ENCODE data around the gene AFF2. TPM values are rescaled to one million over a fixed set of nuclear protein-coding genes. Genes with fewer than 3 reads are reported as not detected.

The AFF2 gene
- total RNA-seq, 4 donors from 2014 or later, result 0.27 to 0.32 TPM; not detected in 2

- no peaks in the 10 kb centered on the region for H3K9me3 ChIP-seq
- H3K27me3 ChIP-seq, result no peaks in the 10 kb centered on the region
- WGBS, 2 donors (ENCODE audit: low coverage in 1 of 2), result 40 to 60% methylated on average over 1 of the region's 1 CpG
- in situ Hi-C loops (cut with MboI; ENCODE audit: low pct_ligation_motif_present in 1 of 4, low pct_unique_long_range_greater_than_20kb in 1 of 4, low sequenced_read_pairs in 3 of 4) (no loop called here), intact Hi-C loops (cut with DNase I; ENCODE audit: low total_unique reads) (no loop called here)
- DNase-seq, result no peak
- H3K36me3 ChIP-seq, result no peaks in the 10 kb centered on the region
- H3K4me3 ChIP-seq, result no peak overlapping the region
- H3K27ac ChIP-seq, result no peak overlapping the region
- TF ChIP-seq POLR2A (IDR thresholded peaks at IDR 0.05) (no peak), POLR2AphosphoS5 (IDR thresholded peaks at IDR 0.05) (no peak), EP300 (IDR thresholded peaks at IDR 0.05; ENCODE audit: low read depth) (no peak)
- no peaks in the 10 kb centered on the region for H3K4me1 ChIP-seq
Observed at GRCh38 chrX:148785256-148785655, 284.8 kb downstream of the AFF2 start.

DNA sequence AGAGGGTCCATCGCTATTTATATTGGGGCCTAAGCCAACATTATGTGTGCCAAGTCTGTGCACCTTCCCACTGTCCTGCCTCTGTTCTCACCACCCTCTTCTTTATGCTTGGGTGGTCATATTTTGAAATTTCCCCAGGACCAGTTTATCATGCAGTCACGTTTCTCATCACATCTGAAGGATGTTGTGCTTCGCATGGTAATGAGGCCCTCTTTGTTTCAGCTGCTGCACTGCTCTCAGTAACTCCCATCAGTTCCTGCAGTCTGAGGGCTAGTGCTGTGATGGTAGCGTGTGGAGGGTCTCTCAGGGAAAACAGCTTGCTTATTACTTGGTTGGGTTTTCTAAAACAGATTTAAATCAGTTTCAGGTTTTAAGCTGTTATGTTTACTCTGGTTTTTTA, 288.0 kb downstream of the AFF2 start:
- Histone ChIP-seq H3K27me3 (no peaks in the 10 kb centered on the region), H3K4me3 (no peak overlapping the region), H3K27ac (no peak overlapping the region), H3K36me3 (no peaks in the 10 kb centered on the region), H3K9me3 (no peaks in the 10 kb centered on the region), H3K4me1 (no peaks in the 10 kb centered on the region)
- intact Hi-C loops (cut with DNase I; ENCODE audit: low total_unique reads) (no loop called here), in situ Hi-C loops (cut with MboI; ENCODE audit: low pct_ligation_motif_present in 1 of 4, low pct_unique_long_range_greater_than_20kb in 1 of 4, low sequenced_read_pairs in 3 of 4) (no loop called here)
- WGBS, 2 donors (ENCODE audit: low coverage in 1 of 2), result 51% methylated on average over 4 of the region's 4 CpGs; no CpG with 5 or more reads in 1 of the 2 donors
- DNase-seq, result no peak
- TF ChIP-seq CTCF (IDR thresholded peaks at IDR 0.05) (no peak), POLR2AphosphoS5 (IDR thresholded peaks at IDR 0.05) (no peak), EP300 (IDR thresholded peaks at IDR 0.05; ENCODE audit: low read depth) (no peak), POLR2A (IDR thresholded peaks at IDR 0.05) (no peak)

GRCh38 chrX:148794350-148794749, 293.9 kb downstream of the AFF2 start:
- DNase-seq, result no peak
- no peaks in the 10 kb centered on the region for H3K27me3 ChIP-seq
- in situ Hi-C loops (cut with MboI; ENCODE audit: low pct_ligation_motif_present in 1 of 4, low pct_unique_long_range_greater_than_20kb in 1 of 4, low sequenced_read_pairs in 3 of 4) (no loop called here), intact Hi-C loops (cut with DNase I; ENCODE audit: low total_unique reads) (no loop called here)
- no peak for TF ChIP-seq EP300 (IDR thresholded peaks at IDR 0.05; ENCODE audit: low read depth)
- no peak overlapping the region for H3K4me3 ChIP-seq
- H3K9me3 ChIP-seq, result no peaks in the 10 kb centered on the region
- H3K4me1 ChIP-seq, result no peaks in the 10 kb centered on the region
- H3K36me3 ChIP-seq, result no peaks in the 10 kb centered on the region
- H3K27ac ChIP-seq, result no peak overlapping the region

DNA sequence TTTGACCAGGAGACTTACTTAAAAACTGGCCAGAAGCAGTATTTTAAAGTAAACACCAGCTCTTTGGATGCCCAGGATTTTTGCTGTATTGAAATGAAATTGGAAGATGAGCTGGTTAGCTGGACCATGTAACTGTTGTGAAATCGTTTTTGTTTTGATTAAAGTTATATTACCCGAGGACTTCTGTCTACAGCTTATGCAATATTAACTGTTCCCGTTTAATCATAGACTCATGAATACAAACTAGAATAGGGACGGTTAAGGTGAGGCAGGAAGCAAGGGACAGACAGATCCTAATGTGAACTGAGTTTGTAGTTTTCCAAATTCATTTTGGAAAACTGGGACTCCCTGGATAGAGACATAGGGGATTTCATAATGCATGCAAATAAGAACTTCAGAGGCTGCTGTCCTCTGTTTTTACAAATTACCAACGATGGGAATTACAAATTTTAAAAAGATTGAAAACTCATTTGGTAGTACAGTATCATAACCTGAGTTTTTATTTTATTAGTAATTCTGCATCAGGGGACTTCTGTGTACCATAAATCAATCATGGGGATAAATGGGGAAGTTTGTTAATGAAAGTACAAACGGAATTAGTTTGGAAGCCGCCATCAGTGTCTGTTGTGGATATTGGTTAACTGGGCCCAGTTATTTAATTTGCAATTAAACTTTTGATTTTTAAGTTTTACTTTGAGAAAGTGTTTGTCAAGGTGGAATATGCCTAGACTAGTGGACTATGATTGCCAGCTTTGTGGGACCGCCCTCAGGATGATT, 304.4 kb downstream of the AFF2 start:
- Histone ChIP-seq H3K4me3 (no peak overlapping the region), H3K4me1 (no peaks in the 10 kb centered on the region), H3K9me3 (no peaks in the 10 kb centered on the region), H3K27ac (no peak overlapping the region), H3K36me3 (no peaks in the 10 kb centered on the region), H3K27me3 (no peaks in the 10 kb centered on the region)
- 56 to 63% methylated on average over 4 to 8 of the region's 8 CpGs for WGBS, 2 donors (ENCODE audit: low coverage in 1 of 2)
- TF ChIP-seq POLR2A (IDR thresholded peaks at IDR 0.05) (no peak), POLR2AphosphoS5 (IDR thresholded peaks at IDR 0.05) (no peak), EP300 (IDR thresholded peaks at IDR 0.05; ENCODE audit: low read depth) (no peak), CTCF (IDR thresholded peaks at IDR 0.05) (no peak)
- intact Hi-C loops (cut with DNase I; ENCODE audit: low total_unique reads), result no loop called here
- DNase-seq, result no peak
- in situ Hi-C loops (cut with MboI; ENCODE audit: low pct_ligation_motif_present in 1 of 4, low pct_unique_long_range_greater_than_20kb in 1 of 4, low sequenced_read_pairs in 3 of 4), result no loop called here

GRCh38 chrX:148806145-148806870, 305.9 kb downstream of the AFF2 start:
- no peak for DNase-seq
- 84% methylated on average over 17 of the region's 17 CpGs; no CpG with 5 or more reads in 1 of the 2 donors for WGBS, 2 donors (ENCODE audit: low coverage in 1 of 2)
- Histone ChIP-seq H3K27me3 (no peaks in the 10 kb centered on the region), H3K9me3 (no peaks in the 10 kb centered on the region), H3K36me3 (no peaks in the 10 kb centered on the region), H3K4me1 (no peaks in the 10 kb centered on the region), H3K27ac (no peak overlapping the region), H3K4me3 (no peak overlapping the region)
- intact Hi-C loops (cut with DNase I; ENCODE audit: low total_unique reads) (no loop called here), in situ Hi-C loops (cut with MboI; ENCODE audit: low pct_ligation_motif_present in 1 of 4, low pct_unique_long_range_greater_than_20kb in 1 of 4, low sequenced_read_pairs in 3 of 4) (no loop called here)
- no peak for TF ChIP-seq POLR2AphosphoS5 (IDR thresholded peaks at IDR 0.05)
